GM12878 (cell line): Measurements from ENCODE around the gene GFI1. TPM values are rescaled to one million over a fixed set of nuclear protein-coding genes. Genes with fewer than 3 reads are reported as not detected.

ENCODE experiments used
- ATAC-seq: fragments of 200-7000 bp; cut with Tn5 transposase; 3 replicates; pipeline ENCODE4 v1.9.1; 2020; ENCODE audit warnings: mild to moderate bottlenecking, moderate library complexity
- BruUV-seq: library from RNA; stranded (reverse); fragments of 400-500 nt; replicated peaks from 2 replicates; lab custom pipeline; 2021; lab: Mats Ljungman, UMichigan
- CTCF ChIA-PET: fragments of 300-600 bp; sonication (Branson Sonifier 250); formaldehyde crosslinking; extraction: SDS; loops from one replicate; lab custom pipeline; 2021; ENCODE audit warnings: inconsistent platforms; lab: Yijun Ruan, JAX
- POLR2A ChIA-PET: fragments of 350-600 bp; formaldehyde crosslinking; extraction: SDS; loops from one replicate; lab custom pipeline; 2021; ENCODE audit warnings: inconsistent platforms; lab: Charles Lee
- RAD21 ChIA-PET: fragments of 300-600 bp; sonication (Branson Sonifier 250); formaldehyde crosslinking; loops from one replicate; lab custom pipeline; 2023; ENCODE audit warnings: antibody characterized with exemption; ENCODE audit not compliant: unreplicated experiment; lab: Charles Lee
- SMC1A ChIA-PET: fragments of 300-600 bp; sonication (Branson Sonifier 250); formaldehyde crosslinking; loops from one replicate; lab custom pipeline; 2023; ENCODE audit not compliant: unreplicated experiment, uncharacterized antibody; lab: Charles Lee
- DNase-seq: peaks from one replicate; pipeline ENCODE4 v3.0.0-alpha.2; 2011; ENCODE audit warnings: low read depth, low spot score
- FAIRE-seq: peaks from 3 replicates; lab custom pipeline; 2011; peaks lifted over from hg19 to GRCh38; lab: Jason Lieb, UNC
- H2AFZ ChIP-seq: 2 replicates; pipeline ENCODE4 v1.6.0; 2011; ENCODE audit warnings: low read depth, low read length, control low read depth; ENCODE audit not compliant: control insufficient read depth
- H3K27ac ChIP-seq: 2 replicates; pipeline ENCODE4 v1.5.1; 2011; ENCODE audit warnings: control low read depth; ENCODE audit not compliant: control insufficient read depth, insufficient read depth
- H3K27me3 ChIP-seq, 2 experiments: replicated peaks in 1 of 2; 2 replicates each; pipeline versions ENCODE4 v1.6.0 to v1.6.1; 2011; ENCODE audit warnings: low read length in 1 of 2; ENCODE audit not compliant: control insufficient read depth in 2 of 2, insufficient read depth in 2 of 2
- H3K36me3 ChIP-seq, 2 experiments: 2 replicates each; pipeline ENCODE4 v1.5.1; 2011; ENCODE audit warnings: low read length in 1 of 2; ENCODE audit not compliant: control insufficient read depth in 2 of 2, insufficient read depth in 2 of 2
- H3K4me1 ChIP-seq: 2 replicates; pipeline ENCODE4 v1.6.1; 2011; ENCODE audit warnings: mild to moderate bottlenecking, low read length, moderate library complexity, mixed read lengths; ENCODE audit not compliant: control insufficient read depth, insufficient read depth
- H3K4me2 ChIP-seq: 2 replicates; pipeline ENCODE4 v1.6.0; 2011; ENCODE audit warnings: control low read depth; ENCODE audit not compliant: control insufficient read depth, insufficient read depth
- H3K4me3 ChIP-seq: fragments of 200-600 bp; sonication (generic); 2 replicates; pipeline ENCODE4 v1.5.1; 2016
- H3K79me2 ChIP-seq: 2 replicates; pipeline ENCODE4 v1.6.0; 2011; ENCODE audit warnings: low read length; ENCODE audit not compliant: control insufficient read depth, insufficient read depth
- H3K9ac ChIP-seq: 2 replicates; pipeline ENCODE4 v1.8.0; 2011; ENCODE audit warnings: low read length, control low read depth, mixed read lengths; ENCODE audit not compliant: control insufficient read depth, insufficient read depth
- H3K9me3 ChIP-seq: replicated peaks from 3 replicates; pipeline ENCODE4 v1.5.1; 2011; ENCODE audit warnings: mild to moderate bottlenecking, low read length; ENCODE audit not compliant: control insufficient read depth, insufficient read depth
- H4K20me1 ChIP-seq: 2 replicates; pipeline ENCODE4 v1.6.0; 2011; ENCODE audit not compliant: control insufficient read depth, insufficient read depth
- BHLHE40 ChIP-seq, 2 experiments: fragments of 450-650 bp in 1 of 2; IDR thresholded peaks; 2 replicates each; pipeline ENCODE4 v1.6.1; 2011 to 2017; ENCODE audit warnings: low read depth in 2 of 2, borderline replicate concordance in 1 of 2, improper control_type of control experiment in 1 of 2, low read length in 1 of 2, mild to moderate bottlenecking in 1 of 2
- CBFB ChIP-seq: IDR thresholded peaks from 2 replicates; pipeline ENCODE4 v1.6.1; 2016; ENCODE audit warnings: antibody characterized with exemption, low read depth
- CREM ChIP-seq: IDR thresholded peaks from 2 replicates; pipeline ENCODE4 v1.6.1; 2014; ENCODE audit warnings: antibody characterized with exemption, low read depth
- CTCF ChIP-seq, 3 experiments: IDR thresholded peaks in 2 of 3; conservative IDR thresholded peaks in 1 of 3; 2 replicates each; pipeline ENCODE4 v1.5.1; 2011; ENCODE audit warnings: low read depth in 3 of 3, low read length in 3 of 3, mild to moderate bottlenecking in 3 of 3, control low read depth in 2 of 3, moderate library complexity in 2 of 3, inconsistent platforms in 1 of 3, mixed read lengths in 1 of 3; ENCODE audit not compliant: control insufficient read depth in 2 of 3, insufficient read depth in 1 of 3; ENCODE audit errors: extremely low read depth in 1 of 3
- EGR1 ChIP-seq, 2 experiments: IDR thresholded peaks; 1 replicate in 1 of 2; 2 replicates in 1 of 2; pipeline ENCODE4 v1.6.1; 2011 to 2012; ENCODE audit warnings: low read depth in 2 of 2, low read length in 2 of 2, borderline replicate concordance in 1 of 2, mild to moderate bottlenecking in 1 of 2, moderate library complexity in 1 of 2
- ELK1 ChIP-seq: IDR thresholded peaks from 2 replicates; pipeline ENCODE4 v1.6.1; 2012; ENCODE audit warnings: low read depth, low read length, improper control_type of control experiment
- LARP7 ChIP-seq: fragments of 450-650 bp; IDR thresholded peaks from 2 replicates; pipeline ENCODE4 v1.6.1; 2017; ENCODE audit warnings: mild to moderate bottlenecking
- MTA3 ChIP-seq: IDR thresholded peaks from 2 replicates; pipeline ENCODE4 v1.6.1; 2012; ENCODE audit warnings: low read length, inconsistent platforms, borderline replicate concordance
- NBN ChIP-seq: fragments of 450-650 bp; IDR thresholded peaks from 2 replicates; pipeline ENCODE4 v1.6.1; 2016
- NR2F1 ChIP-seq: fragments of 450-650 bp; conservative IDR thresholded peaks from 2 replicates; pipeline ENCODE4 v1.6.1; 2017; ENCODE audit warnings: mild to moderate bottlenecking
- POLR2A ChIP-seq: IDR thresholded peaks from 2 replicates; pipeline ENCODE4 v1.6.1; 2011; ENCODE audit warnings: low read depth, mild to moderate bottlenecking, low read length
- RELA ChIP-seq: fragments of 450-650 bp; IDR thresholded peaks from 2 replicates; pipeline ENCODE4 v1.8.0; 2014; ENCODE audit warnings: borderline replicate concordance; ENCODE audit not compliant: partially characterized antibody
- SMAD5 ChIP-seq: IDR thresholded peaks from 2 replicates; pipeline ENCODE4 v1.6.1; 2016; ENCODE audit warnings: antibody characterized with exemption, low read depth
- WGBS: methylation state at CpG from one replicate; pipeline ENCODE4 v1.1.6; 2016; ENCODE audit warnings: low lambda C conversion rate; ENCODE audit not compliant: insufficient replicate concordance, insufficient coverage; ENCODE audit errors: missing lambda C conversion rate; 5-methylcytosine and 5-hydroxymethylcytosine counted together
- in situ Hi-C: fragments of 300-500 bp; cut with MboI; formaldehyde crosslinking; loops from 9 replicates; pipeline ENCODE4 v1.14.3; 2018; ENCODE audit warnings: mixed read lengths
- intact Hi-C: fragments of 100-400 bp; cut with micrococcal nuclease; formaldehyde crosslinking; loops from one replicate; pipeline ENCODE4 v1.14.2; 2022; ENCODE audit not compliant: unreplicated experiment
- polyA plus RNA-seq, 11 experiments: library from polyadenylated mRNA; depleted of rRNA in 4 of 11; unstranded in 6 of 11; stranded (reverse) in 5 of 11; fragments of >200 nt; fragmentation: Nextera tagmentation in 4 of 11; fragmentation: Illumina TruSeq in 1 of 11; extraction: Ambion mirVana in 4 of 11; extraction: Trizol in 1 of 11; gene quantifications; 1 replicate in 1 of 11; 2 replicates in 10 of 11; pipeline versions ENCODE4 v1.2.1 to v1.2.3, GENCODE V29; 2011 to 2016; ENCODE audit warnings: inconsistent platforms in 2 of 11, missing spikeins in 2 of 11, low read depth in 1 of 11
- total RNA-seq, 4 experiments: library from RNA; depleted of rRNA in 3 of 4; stranded (reverse); fragments of >200 nt in 3 of 4; fragmentation: Illumina TruSeq in 1 of 4; extraction: Trizol in 1 of 4; gene quantifications; 2 replicates each; pipeline versions ENCODE4 v1.2.1 to v1.2.3, GENCODE V29; 2013 to 2021

GFI1 gene
- total and polyA plus RNA-seq, 10 of the 15 experiments (the other 5 are each of a cell fraction or from before 2014, with no cell fraction given): 1.8 to 18.3 (median 7.4) TPM

- WGBS: under 1% methylated on average over 65 of the region's 65 CpGs
- ChIA-PET POLR2A (interaction anchor here (0.6 to 8.7 kb wide), 14 partner anchors 10 to 113 kb away, joined by 3 to 77 read pairs (median 6); no protein-coding TSS in a partner anchor), CTCF (interaction anchor here (0.6 to 10.1 kb wide), 12 partner anchors 11 to 174 kb away, joined by 3 to 60 read pairs (median 6); no protein-coding TSS in a partner anchor), SMC1A (interaction anchor here (0.5 to 8.6 kb wide), 21 partner anchors 10 to 187 kb away, joined by 3 to 100 read pairs (median 5); partner anchors contain the start of genes GLMN and RPAP2), RAD21 (interaction anchor here (0.7 to 9.0 kb wide), 18 partner anchors 10 to 186 kb away, joined by 3 to 138 read pairs (median 4); no protein-coding TSS in a partner anchor)
- Histone ChIP-seq H3K27me3 (no peaks in the 10 kb centered on the region), H3K9me3 (no peaks in the 10 kb centered on the region), H3K4me1 (peaks cover 6% of the 10 kb centered on the region), H3K36me3 (peaks cover 0 to 9% of the 10 kb centered on the region in 2 experiments; a peak in 2 of 4 replicates), H3K4me3 (peak overlapping the region; percentile 93), H4K20me1 (no peaks in the 10 kb centered on the region), H3K4me2 (peak overlapping the region; percentile 76), H3K9ac (peak overlapping the region; percentile 25), H3K79me2 (no peaks in the 10 kb centered on the region), H3K27ac (peak overlapping the region; percentile 77), H2AFZ (peak overlapping the region; percentile 82)
- ATAC-seq (peak; percentile 46), DNase-seq (no peak), FAIRE-seq (peak; percentile 71)
- in situ Hi-C loops (loop anchor here (5.0 kb wide), 1 partner anchor 103 kb away; no protein-coding TSS in a partner anchor), intact Hi-C loops (loop anchor here (1.0 to 5.0 kb wide), 3 partner anchors 100 to 172 kb away; no protein-coding TSS in a partner anchor)
- TSS peak; percentile 65 for BruUV-seq
- TF ChIP-seq POLR2A: peak; percentile 59; the same call in 1 of the 2 replicates
- TF ChIP-seq CTCF (IDR thresholded peaks at IDR 0.05 in 2 of 3, conservative IDR thresholded peaks at IDR 0.05 in 1 of 3; ENCODE audit: control insufficient read depth in 2 of 3, extremely low read depth in 1 of 3, insufficient read depth in 1 of 3, low read depth in 3 of 3, low read length in 3 of 3): peak in 2 of 3 experiments; percentile 12 to 13; a peak in 1 of 6 replicates
- TF ChIP-seq CREM: peak; percentile 41; the same call in 1 of the 2 replicates
- peak; percentile 34; the same call in 1 of the 2 replicates for TF ChIP-seq NR2F1
- no peak for TF ChIP-seq RELA
- TF ChIP-seq BHLHE40 (IDR thresholded peaks at IDR 0.05; ENCODE audit: borderline replicate concordance in 1 of 2, low read depth in 2 of 2, low read length in 1 of 2): peak; percentile 52 to 88; a peak in 3 of 4 replicates
- peak; percentile 18; the same call in 1 of the 2 replicates for TF ChIP-seq NBN
- TF ChIP-seq EGR1 (IDR thresholded peaks at IDR 0.05; ENCODE audit: borderline replicate concordance in 1 of 2, low read depth in 2 of 2, low read length in 2 of 2): peak in 1 of 2 experiments; percentile 65; a peak in 2 of 3 replicates
- TF ChIP-seq ELK1: no peak
- TF ChIP-seq SMAD5: 0 out of 2 replicates have a peak, but pooled peaks have one; percentile 45
- TF ChIP-seq CBFB: no peak
- TF ChIP-seq MTA3: 0 out of 2 replicates have a peak, but pooled peaks have one; percentile 26
- peak; percentile 68 for TF ChIP-seq LARP7
Observed at GRCh38 chr1:92484472-92485380, 2.0 kb downstream of the GFI1 start.
